Activated T-helper 17 cell treated with anti-CD3 and anti-CD28 coated beads, Interleukin-2, amount 50 U/mL, for 72 hours (primary cell): Measurements from ENCODE around the gene ARHGEF11. TPM values are rescaled to one million over a fixed set of nuclear protein-coding genes. Genes with fewer than 3 reads are reported as not detected.

ENCODE experiments used
- ATAC-seq: fragments of 150-1000 bp; cut with Tn5 transposase; replicated peaks from 2 replicates; pipeline ENCODE4 v1.10.0; 2021; ENCODE audit warnings: mild to moderate bottlenecking, moderate library complexity
- H3K27ac Mint-ChIP-seq: one replicate; pipeline ENCODE4 v1.8.0; 2022; ENCODE audit warnings: mixed read lengths
- H3K27me3 Mint-ChIP-seq: one replicate; pipeline ENCODE4 v1.8.0; 2022; ENCODE audit warnings: mixed read lengths
- H3K36me3 Mint-ChIP-seq: one replicate; pipeline ENCODE4 v1.8.0; 2022; ENCODE audit warnings: low read depth, mild to moderate bottlenecking, mixed read lengths
- H3K4me1 Mint-ChIP-seq: one replicate; pipeline ENCODE4 v1.8.0; 2022; ENCODE audit warnings: mixed read lengths
- H3K4me3 Mint-ChIP-seq: one replicate; pipeline ENCODE4 v1.8.0; 2022; ENCODE audit warnings: mild to moderate bottlenecking, mixed read lengths
- H3K9me3 Mint-ChIP-seq: one replicate; pipeline ENCODE4 v1.8.0; 2022; ENCODE audit warnings: mixed read lengths
- total RNA-seq, 2 donors: library from RNA; stranded (reverse); gene quantifications; one replicate each; pipeline ENCODE4 v1.2.3, GENCODE V29; 2022

Gene ARHGEF11
- total RNA-seq, 2 donors from 2014 or later, result 4.1 to 4.7 TPM

GRCh38 chr1:156961709-156962108 lies 83.8 kb downstream of the ARHGEF11 start:
- Mint-ChIP-seq H3K4me3 (no peak overlapping the region), H3K36me3 (peaks cover 29% of the 10 kb centered on the region), H3K27me3 (no peaks in the 10 kb centered on the region), H3K9me3 (peaks cover 8% of the 10 kb centered on the region), H3K4me1 (peaks cover 31% of the 10 kb centered on the region), H3K27ac (peak overlapping the region; percentile 15)
- ATAC-seq, result peak; percentile 56

GRCh38 chr1:156959925-156960324 lies 85.6 kb downstream of the ARHGEF11 start:
- Mint-ChIP-seq H3K9me3 (peaks cover 8% of the 10 kb centered on the region), H3K4me3 (no peak overlapping the region), H3K27ac (peak overlapping the region; percentile 28), H3K36me3 (peaks cover 43% of the 10 kb centered on the region), H3K27me3 (no peaks in the 10 kb centered on the region), H3K4me1 (peaks cover 31% of the 10 kb centered on the region)
- ATAC-seq, result no peak

DNA sequence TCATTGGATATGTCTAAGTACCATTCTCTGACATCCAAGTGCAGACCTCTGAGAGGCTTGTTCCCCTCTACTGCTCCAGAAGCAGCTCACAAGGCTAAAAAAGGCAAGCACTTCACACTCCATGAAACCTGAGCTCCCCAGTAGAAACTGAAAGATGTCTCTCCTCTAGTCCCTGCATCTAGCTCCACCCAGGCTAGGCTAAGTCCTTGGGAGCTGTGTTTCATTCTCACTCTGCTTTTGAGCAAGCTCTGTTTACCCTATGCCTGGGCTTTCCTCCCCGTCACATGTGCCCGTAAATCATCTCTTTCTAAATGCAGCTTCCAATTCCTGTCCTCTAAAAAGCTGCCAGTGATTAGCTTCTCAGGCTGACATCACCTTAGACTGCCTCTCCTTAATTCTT lies 86.1 kb downstream of the ARHGEF11 start:
- Mint-ChIP-seq H3K27me3 (no peaks in the 10 kb centered on the region), H3K4me1 (peaks cover 30% of the 10 kb centered on the region), H3K4me3 (no peak overlapping the region), H3K9me3 (peaks cover 7% of the 10 kb centered on the region), H3K27ac (no peak overlapping the region), H3K36me3 (peaks cover 48% of the 10 kb centered on the region)
- no peak for ATAC-seq

DNA sequence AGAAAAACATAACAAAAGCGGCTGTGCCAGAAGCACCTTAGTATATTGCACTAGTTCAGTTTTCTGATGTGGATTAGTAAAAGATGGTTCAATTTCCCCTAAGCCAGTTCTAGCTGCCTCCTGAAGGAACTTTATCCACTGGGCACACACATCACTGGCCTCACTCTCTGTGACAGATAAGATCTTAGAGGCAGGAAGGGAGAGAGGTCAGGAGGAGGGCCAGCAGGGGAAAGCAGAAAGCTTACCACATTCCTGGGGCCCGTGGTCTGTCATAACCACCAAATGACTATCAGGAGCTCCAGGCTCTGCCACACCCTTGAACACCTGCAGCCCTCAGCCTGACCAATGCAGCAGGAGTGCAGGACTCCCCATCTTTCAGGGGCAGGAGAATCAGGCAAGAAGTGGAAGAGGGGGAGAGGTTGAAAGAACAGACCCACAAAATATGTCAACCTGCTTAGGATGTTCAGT lies 87.3 kb downstream of the ARHGEF11 start:
- H3K27ac Mint-ChIP-seq, result peak overlapping the region; percentile 31

GRCh38 chr1:156957634-156958033 lies 87.9 kb downstream of the ARHGEF11 start:
- no peak overlapping the region for H3K27ac Mint-ChIP-seq
- H3K27me3 Mint-ChIP-seq, result no peaks in the 10 kb centered on the region
- ATAC-seq, result no peak
- H3K9me3 Mint-ChIP-seq, result no peaks in the 10 kb centered on the region
- H3K4me3 Mint-ChIP-seq, result no peak overlapping the region
- peaks cover 13% of the 10 kb centered on the region for H3K4me1 Mint-ChIP-seq
- H3K36me3 Mint-ChIP-seq, result peaks cover 57% of the 10 kb centered on the region

More for the DNA sequence above, 87.3 kb downstream of the ARHGEF11 start:
- H3K27me3 Mint-ChIP-seq, result no peaks in the 10 kb centered on the region
- H3K4me3 Mint-ChIP-seq, result no peak overlapping the region
- H3K4me1 Mint-ChIP-seq, result peaks cover 19% of the 10 kb centered on the region
- peaks cover 57% of the 10 kb centered on the region for H3K36me3 Mint-ChIP-seq
- ATAC-seq, result no peak
- H3K9me3 Mint-ChIP-seq, result no peaks in the 10 kb centered on the region

GRCh38 chr1:156956333-156956732 lies 89.2 kb downstream of the ARHGEF11 start:
- Mint-ChIP-seq H3K9me3 (no peaks in the 10 kb centered on the region), H3K27ac (no peak overlapping the region), H3K36me3 (peaks cover 60% of the 10 kb centered on the region), H3K4me1 (peaks cover 5% of the 10 kb centered on the region), H3K27me3 (no peaks in the 10 kb centered on the region), H3K4me3 (no peak overlapping the region)
- no peak for ATAC-seq

DNA sequence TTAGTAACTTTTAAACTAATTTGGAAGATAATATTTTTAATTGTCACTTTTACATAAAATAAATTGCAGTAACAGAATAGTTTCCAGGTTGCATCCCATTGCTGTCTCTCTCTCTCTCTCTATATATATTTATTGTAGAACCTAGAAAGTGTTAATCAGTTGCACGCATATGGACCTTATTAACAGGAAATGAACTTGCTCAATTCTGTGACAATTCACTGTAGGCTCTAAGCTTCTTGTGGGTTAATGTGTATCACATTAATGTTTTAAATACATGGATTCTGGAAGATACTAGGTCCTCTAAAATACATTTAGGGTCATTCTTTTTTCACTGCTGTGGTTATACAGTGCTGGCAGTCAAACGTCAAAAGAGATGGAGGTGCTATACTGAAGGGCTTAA lies 92.0 kb downstream of the ARHGEF11 start:
- Mint-ChIP-seq H3K27me3 (no peaks in the 10 kb centered on the region), H3K27ac (no peak overlapping the region), H3K36me3 (peaks cover 62% of the 10 kb centered on the region), H3K4me1 (no peaks in the 10 kb centered on the region), H3K4me3 (no peak overlapping the region), H3K9me3 (no peaks in the 10 kb centered on the region)
- ATAC-seq, result no peak

DNA sequence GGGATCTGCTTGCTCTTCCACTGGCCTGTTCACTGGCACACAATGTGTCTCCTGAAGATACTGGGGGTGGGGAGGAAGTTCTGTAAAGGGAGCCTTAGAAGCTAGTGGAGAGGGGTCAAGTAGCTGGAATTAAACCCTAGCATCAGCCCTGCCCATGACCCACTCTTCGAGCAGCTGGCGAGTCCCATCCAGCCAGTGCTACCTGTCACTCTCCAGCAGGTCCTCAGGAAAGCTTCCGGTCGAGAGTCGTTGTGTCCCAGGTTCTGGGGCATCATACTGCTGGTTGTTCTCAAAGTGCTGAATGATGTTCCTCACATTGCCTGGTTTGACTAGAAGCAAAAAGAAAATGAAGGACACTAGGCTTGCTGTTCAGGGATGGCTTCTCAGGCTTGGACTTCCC lies 94.2 kb downstream of the ARHGEF11 start:
- peaks cover 42% of the 10 kb centered on the region for H3K36me3 Mint-ChIP-seq
- no peaks in the 10 kb centered on the region for H3K9me3 Mint-ChIP-seq

GRCh38 chr1:156949127-156949526 lies 96.4 kb downstream of the ARHGEF11 start:
- no peak overlapping the region for H3K27ac Mint-ChIP-seq
- no peak overlapping the region for H3K4me3 Mint-ChIP-seq
- peaks cover 34% of the 10 kb centered on the region for H3K36me3 Mint-ChIP-seq
- ATAC-seq, result no peak
- H3K9me3 Mint-ChIP-seq, result no peaks in the 10 kb centered on the region
- no peaks in the 10 kb centered on the region for H3K4me1 Mint-ChIP-seq
- no peaks in the 10 kb centered on the region for H3K27me3 Mint-ChIP-seq

More for the DNA sequence above, 94.2 kb downstream of the ARHGEF11 start:
- H3K4me3 Mint-ChIP-seq, result no peak overlapping the region
- no peak for ATAC-seq
- no peaks in the 10 kb centered on the region for H3K4me1 Mint-ChIP-seq
- no peaks in the 10 kb centered on the region for H3K27me3 Mint-ChIP-seq
- H3K27ac Mint-ChIP-seq, result peak overlapping the region; percentile 16

DNA sequence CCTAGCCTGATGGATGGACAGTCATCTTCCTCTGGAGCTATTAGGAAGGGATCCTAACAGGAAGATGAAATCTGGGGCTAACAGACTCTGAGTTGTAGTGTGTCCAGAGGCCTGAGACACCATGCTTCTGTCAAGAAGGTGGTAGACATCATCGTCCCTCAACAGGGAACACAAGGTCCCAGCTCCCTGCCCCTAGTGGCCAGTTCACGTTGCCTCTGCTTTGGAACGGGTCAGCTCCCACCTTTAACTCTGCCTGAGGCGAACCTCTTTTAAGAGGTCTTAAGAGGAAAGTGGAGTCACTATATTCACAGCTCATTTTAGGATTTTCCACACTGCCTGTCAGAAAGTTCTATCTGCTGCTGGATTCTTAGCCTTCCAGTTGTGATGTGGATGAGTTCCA lies 96.8 kb downstream of the ARHGEF11 start:
- no peak for ATAC-seq

DNA sequence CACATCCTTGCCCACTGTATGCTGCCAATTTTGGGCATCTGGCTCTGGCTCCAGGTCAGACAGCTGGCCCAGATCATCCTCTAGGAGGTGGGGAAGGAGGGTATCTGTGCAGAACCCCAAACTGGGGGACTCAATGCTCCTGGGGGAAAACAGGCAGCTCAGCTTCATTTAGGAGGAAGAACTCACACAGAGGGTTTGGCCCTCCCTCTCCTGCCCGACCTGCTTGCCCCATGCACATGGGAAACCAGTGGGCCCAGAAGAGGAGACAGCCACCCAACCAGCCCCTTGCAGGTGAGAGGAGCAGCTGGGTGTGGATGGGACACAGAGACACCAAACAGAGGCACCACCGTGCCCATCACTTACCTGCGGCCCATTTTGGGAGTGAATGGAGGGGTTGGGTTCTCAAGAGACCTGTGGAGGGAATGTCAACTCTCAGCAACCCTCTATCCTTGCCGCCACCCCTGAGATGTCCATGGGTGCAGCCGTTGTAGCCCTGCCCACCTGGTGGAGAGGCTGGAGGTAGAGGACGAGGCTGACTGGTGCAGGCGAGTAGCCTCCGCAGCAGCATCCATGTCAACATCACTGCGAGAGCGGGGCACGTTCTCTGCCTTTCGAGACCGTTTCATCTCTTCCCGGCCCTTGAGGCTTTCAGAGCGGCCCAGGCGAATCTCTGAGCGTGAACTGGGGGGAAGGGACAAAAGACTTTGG lies 97.6 kb downstream of the ARHGEF11 start:
- H3K4me1 Mint-ChIP-seq, result no peaks in the 10 kb centered on the region
- no peak overlapping the region for H3K4me3 Mint-ChIP-seq
- H3K9me3 Mint-ChIP-seq, result no peaks in the 10 kb centered on the region
- ATAC-seq, result no peak
- H3K36me3 Mint-ChIP-seq, result peaks cover 34% of the 10 kb centered on the region
- no peak overlapping the region for H3K27ac Mint-ChIP-seq
- H3K27me3 Mint-ChIP-seq, result no peaks in the 10 kb centered on the region

More for the DNA sequence above, 96.8 kb downstream of the ARHGEF11 start:
- Mint-ChIP-seq H3K36me3 (peaks cover 31% of the 10 kb centered on the region), H3K4me1 (no peaks in the 10 kb centered on the region), H3K9me3 (no peaks in the 10 kb centered on the region), H3K4me3 (no peak overlapping the region), H3K27me3 (no peaks in the 10 kb centered on the region), H3K27ac (no peak overlapping the region)

DNA sequence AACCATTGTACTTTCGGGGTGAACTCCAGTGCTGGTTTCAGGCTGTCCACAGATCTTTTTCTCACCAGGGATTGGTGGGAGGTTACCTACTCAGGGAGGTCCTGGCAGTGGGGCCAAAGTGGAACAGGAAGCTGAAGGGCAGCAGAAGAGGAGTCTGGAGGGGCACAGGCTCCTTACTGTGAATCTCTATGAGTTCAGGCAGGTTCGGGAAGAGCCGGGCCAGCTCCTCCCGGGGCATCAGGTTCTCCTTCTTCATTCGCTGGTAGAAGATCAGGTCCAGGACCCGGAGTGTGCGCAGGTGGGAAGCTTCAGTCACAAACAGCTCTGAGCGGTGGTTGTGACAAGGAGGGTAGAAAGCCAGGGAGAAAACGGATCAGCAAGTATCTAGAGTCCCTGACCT lies 98.4 kb downstream of the ARHGEF11 start:
- no peak overlapping the region for H3K27ac Mint-ChIP-seq

DNA sequence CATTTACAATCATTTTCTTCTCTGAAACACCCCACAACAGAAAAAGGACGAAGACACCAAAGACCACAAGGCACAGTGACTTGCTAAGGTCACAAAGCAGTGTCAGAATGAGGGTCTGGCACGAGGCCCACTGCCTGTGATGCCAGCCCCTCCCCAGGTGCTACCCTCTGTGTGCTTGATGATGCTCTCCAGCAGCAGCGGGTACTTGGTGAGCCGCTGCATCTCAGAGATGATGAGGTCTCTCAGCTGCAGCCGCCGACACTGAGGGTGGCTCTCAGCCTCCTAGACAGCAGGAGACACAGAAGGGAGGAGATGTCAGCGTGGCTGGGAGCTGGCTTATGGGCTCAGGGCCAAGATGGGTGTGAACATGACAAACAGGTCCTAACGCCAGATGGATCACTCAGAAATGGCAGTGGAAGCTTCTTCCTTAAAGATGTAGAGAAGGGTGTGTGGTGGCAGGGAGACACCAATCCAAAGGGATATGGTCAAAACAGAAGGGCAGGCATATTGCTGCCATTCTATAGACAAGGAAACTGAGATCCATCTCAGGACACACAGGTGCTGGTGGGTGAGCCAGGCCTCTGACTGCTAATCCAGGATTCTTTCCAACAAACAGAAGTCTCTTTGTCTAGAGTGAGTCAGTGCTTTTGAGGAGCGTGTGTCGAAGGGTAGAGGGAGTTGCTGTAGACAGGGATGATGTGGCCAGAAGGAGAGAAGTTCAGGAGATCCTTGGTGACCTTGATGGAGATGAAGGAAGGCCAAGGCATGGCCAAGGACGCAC lies 99.5 kb downstream of the ARHGEF11 start:
- Mint-ChIP-seq H3K27ac (peak overlapping the region; percentile 47), H3K4me1 (no peaks in the 10 kb centered on the region), H3K36me3 (peaks cover 41% of the 10 kb centered on the region), H3K27me3 (no peaks in the 10 kb centered on the region), H3K4me3 (no peak overlapping the region), H3K9me3 (no peaks in the 10 kb centered on the region)
- ATAC-seq, result no peak

More for the DNA sequence above, 98.4 kb downstream of the ARHGEF11 start:
- H3K4me1 Mint-ChIP-seq, result no peaks in the 10 kb centered on the region
- no peaks in the 10 kb centered on the region for H3K9me3 Mint-ChIP-seq
- peaks cover 40% of the 10 kb centered on the region for H3K36me3 Mint-ChIP-seq
- no peak for ATAC-seq
- no peak overlapping the region for H3K4me3 Mint-ChIP-seq
- H3K27me3 Mint-ChIP-seq, result no peaks in the 10 kb centered on the region

GRCh38 chr1:156944848-156945247 lies 100.7 kb downstream of the ARHGEF11 start:
- Mint-ChIP-seq H3K36me3 (peaks cover 36% of the 10 kb centered on the region), H3K4me3 (no peak overlapping the region), H3K27ac (no peak overlapping the region), H3K27me3 (no peaks in the 10 kb centered on the region), H3K4me1 (no peaks in the 10 kb centered on the region), H3K9me3 (no peaks in the 10 kb centered on the region)
- ATAC-seq, result no peak

DNA sequence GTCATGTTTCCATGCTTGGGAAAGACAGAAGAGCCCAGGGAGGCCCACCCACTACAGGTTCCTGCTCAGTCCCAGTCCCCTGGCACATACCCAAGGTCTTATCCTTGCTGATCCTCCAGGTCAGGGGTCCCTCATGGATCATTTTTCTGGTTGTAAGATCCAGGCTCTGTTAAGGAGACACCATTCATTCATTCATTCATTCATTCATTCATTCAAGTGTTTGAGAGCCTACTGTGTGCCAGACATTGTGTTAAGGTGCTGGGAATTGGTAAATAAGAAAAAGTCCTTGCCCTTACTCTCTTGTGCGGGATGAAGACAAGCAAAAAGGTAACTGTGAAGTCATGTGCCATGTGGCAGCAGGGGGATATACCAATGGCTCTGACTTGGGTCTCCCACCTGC lies 101.3 kb downstream of the ARHGEF11 start:
- no peak for ATAC-seq
- Mint-ChIP-seq H3K36me3 (peaks cover 36% of the 10 kb centered on the region), H3K27me3 (no peaks in the 10 kb centered on the region), H3K27ac (no peak overlapping the region), H3K4me1 (no peaks in the 10 kb centered on the region), H3K4me3 (no peak overlapping the region), H3K9me3 (no peaks in the 10 kb centered on the region)
